Left lung (tissue), 10 donors: ENCODE results near the gene HEPHL1. TPM values are rescaled to one million over a fixed set of nuclear protein-coding genes. Genes with fewer than 3 reads are reported as not detected.

ENCODE experiments used
- ATAC-seq: fragments of 200-7000 bp; cut with Tn5 transposase; one replicate; pipeline ENCODE4 v1.9.1; 2020; ENCODE audit warnings: moderate library complexity
- DNase-seq, 4 donors: peaks; one replicate each; pipeline ENCODE4 v3.0.0-alpha.2; 2013 to 2020
- H3K27ac ChIP-seq, 2 donors: fragments of 200-600 bp; sonication (generic) in 1 of 2; one replicate each; pipeline versions ENCODE4 v1.5.0 to v1.8.0; 2020 to 2021
- H3K27me3 ChIP-seq, 2 donors: fragments of 200-600 bp; sonication (generic) in 1 of 2; one replicate each; pipeline versions ENCODE4 v1.5.0 to v1.8.0; 2020 to 2021
- H3K36me3 ChIP-seq, 2 donors: fragments of 200-600 bp; sonication (generic) in 1 of 2; one replicate each; pipeline versions ENCODE4 v1.5.0 to v1.8.0; 2020 to 2021
- H3K4me1 ChIP-seq, 2 donors: fragments of 200-600 bp; one replicate each; pipeline ENCODE4 v1.8.0; 2021
- H3K4me3 ChIP-seq, 2 donors: fragments of 200-600 bp; sonication (generic) in 1 of 2; one replicate each; pipeline versions ENCODE4 v1.5.0 to v1.8.0; 2020 to 2021; ENCODE audit warnings: mild to moderate bottlenecking in 1 of 2
- H3K9me3 ChIP-seq, 2 donors: fragments of 200-600 bp; sonication (generic) in 1 of 2; one replicate each; pipeline versions ENCODE4 v1.5.0 to v1.8.0; 2020 to 2021
- CTCF ChIP-seq, 2 donors: fragments of 200-600 bp; sonication (generic) in 1 of 2; IDR thresholded peaks; one replicate each; pipeline versions ENCODE4 v1.5.0 to v1.8.0; 2021; ENCODE audit warnings: antibody characterized with exemption in 2 of 2
- intact Hi-C, 2 donors: fragments of 100-400 bp; cut with DNase I; formaldehyde crosslinking; loops; one replicate each; pipeline versions ENCODE4 v1.11.2 to v1.14.2; 2022
- polyA plus RNA-seq, 6 donors: library from polyadenylated mRNA; unstranded; fragments of 120-200 nt; gene quantifications; one replicate each; pipeline ENCODE4 v1.2.1, GENCODE V29; 2013; ENCODE audit not compliant: insufficient read length in 6 of 6
- total RNA-seq, 2 donors: library from RNA; stranded (reverse); fragmentation: NEBNext Ultra II Directional; extraction: Animal tissue kit (Norgen Biotek cat#: 25700); gene quantifications; one replicate each; pipeline ENCODE4 v1.2.1, GENCODE V29; 2021
- donor health status: DM: no; HTN: yes; CAD: no.
- donor health status: DM: no; HTN: no; CAD: no.

The HEPHL1 gene
- total and polyA plus RNA-seq, 8 donors = 0.06 to 0.21 (median 0.14) TPM; not detected in 5

- no peak for ATAC-seq
- Histone ChIP-seq H3K4me1 (no peaks in the 10 kb centered on the region), H3K36me3 (no peaks in the 10 kb centered on the region), H3K27ac (no peak overlapping the region), H3K4me3 (no peak overlapping the region), H3K27me3 (no peaks in the 10 kb centered on the region), H3K9me3 (no peaks in the 10 kb centered on the region)
- intact Hi-C loops = no loop called here
- TF ChIP-seq CTCF (IDR thresholded peaks at IDR 0.05) = no peak
- peak in 2 of 4 donors; percentile 36 to 45 for DNase-seq
Observed at GRCh38 chr11:94066901-94067429, 45.8 kb downstream of the HEPHL1 start.

- Histone ChIP-seq H3K9me3 (no peaks in the 10 kb centered on the region), H3K4me3 (no peak overlapping the region), H3K27me3 (no peaks in the 10 kb centered on the region), H3K36me3 (no peaks in the 10 kb centered on the region), H3K27ac (no peak overlapping the region), H3K4me1 (no peaks in the 10 kb centered on the region)
- TF ChIP-seq CTCF (IDR thresholded peaks at IDR 0.05) = no peak
- ATAC-seq = no peak
- DNase-seq = no peak
- intact Hi-C loops = no loop called here
Observed at GRCh38 chr11:94068764-94069163, 47.6 kb downstream of the HEPHL1 start.

- DNase-seq = peak in 1 of 4 donors; percentile 43
- TF ChIP-seq CTCF (IDR thresholded peaks at IDR 0.05) = no peak
- no peaks in the 10 kb centered on the region for H3K27me3 ChIP-seq
- intact Hi-C loops = no loop called here
- H3K27ac ChIP-seq = no peak overlapping the region
- H3K36me3 ChIP-seq = no peaks in the 10 kb centered on the region
- ATAC-seq = peak; percentile 89
- H3K4me3 ChIP-seq = no peak overlapping the region
- no peaks in the 10 kb centered on the region for H3K4me1 ChIP-seq
- no peaks in the 10 kb centered on the region for H3K9me3 ChIP-seq
Observed at GRCh38 chr11:94077552-94078293, 56.6 kb downstream of the HEPHL1 start.

GRCh38 chr11:94084164-94084563 lies 63.0 kb downstream of the HEPHL1 start:
- TF ChIP-seq CTCF (IDR thresholded peaks at IDR 0.05) = no peak
- intact Hi-C loops = no loop called here
- H3K9me3 ChIP-seq = no peaks in the 10 kb centered on the region
- H3K36me3 ChIP-seq = no peaks in the 10 kb centered on the region
- no peak overlapping the region for H3K4me3 ChIP-seq
- no peak for ATAC-seq
- no peak for DNase-seq
- H3K27me3 ChIP-seq = no peaks in the 10 kb centered on the region
- no peaks in the 10 kb centered on the region for H3K4me1 ChIP-seq
- no peak overlapping the region for H3K27ac ChIP-seq

GRCh38 chr11:94088906-94089305 lies 67.8 kb downstream of the HEPHL1 start:
- no peak for ATAC-seq
- H3K27ac ChIP-seq = no peak overlapping the region
- no peak for TF ChIP-seq CTCF (IDR thresholded peaks at IDR 0.05)
- intact Hi-C loops = no loop called here
- H3K27me3 ChIP-seq = no peaks in the 10 kb centered on the region
- peak in 1 of 4 donors; percentile 38 for DNase-seq
- H3K4me3 ChIP-seq = no peak overlapping the region
- no peaks in the 10 kb centered on the region for H3K9me3 ChIP-seq
- H3K4me1 ChIP-seq = no peaks in the 10 kb centered on the region
- no peaks in the 10 kb centered on the region for H3K36me3 ChIP-seq
